Endothelial cell of umbilical vein (primary cell): ENCODE data around the gene PCED1B. TPM values are rescaled to one million over a fixed set of nuclear protein-coding genes. Genes with fewer than 3 reads are reported as not detected.

Experiments
- BruUV-seq: library from RNA; stranded (reverse); fragments of 400-500 nt; replicated peaks from 2 replicates; lab custom pipeline; 2021; lab: Mats Ljungman, UMichigan
- CTCF ChIA-PET: fragments of 300-600, 350-600 bp; sonication (Branson Sonifier 250); formaldehyde crosslinking; loops from one replicate; lab custom pipeline; 2021; ENCODE audit warnings: antibody characterized with exemption, inconsistent platforms; lab: Charles Lee
- POLR2A ChIA-PET: fragments of 300-600, 350-600 bp; sonication (Branson Sonifier 250); formaldehyde crosslinking; loops from one replicate; lab custom pipeline; 2021; ENCODE audit warnings: antibody characterized with exemption, inconsistent platforms; lab: Charles Lee
- DNase-seq: peaks from one replicate; pipeline ENCODE4 v3.0.0-alpha.2; 2011; ENCODE audit warnings: low read depth, low spot score
- FAIRE-seq: peaks from 2 replicates; lab custom pipeline; 2011; peaks lifted over from hg19 to GRCh38; lab: Jason Lieb, UNC
- H2AFZ ChIP-seq: 2 replicates; pipeline ENCODE4 v1.6.0; 2012; ENCODE audit warnings: low read depth, low read length, control low read depth, inconsistent platforms
- H3K27ac ChIP-seq: 2 replicates; pipeline ENCODE4 v1.5.1; 2011; ENCODE audit warnings: low read depth, mild to moderate bottlenecking, control low read depth, low read length, moderate library complexity; ENCODE audit not compliant: insufficient read depth
- H3K27me3 ChIP-seq, 2 experiments: 2 replicates each; pipeline versions ENCODE4 v1.6.0 to v1.6.1; 2011; ENCODE audit warnings: low read length in 2 of 2, mixed read lengths in 1 of 2; ENCODE audit not compliant: control insufficient read depth in 2 of 2, insufficient read depth in 2 of 2
- H3K36me3 ChIP-seq, 2 experiments: 2 replicates in 1 of 2; 3 replicates in 1 of 2; pipeline ENCODE4 v1.5.1; 2011; ENCODE audit warnings: low read length in 2 of 2, mild to moderate bottlenecking in 1 of 2, moderate library complexity in 1 of 2; ENCODE audit not compliant: control insufficient read depth in 2 of 2, insufficient read depth in 2 of 2; ENCODE audit errors: extremely low read depth in 1 of 2
- H3K4me1 ChIP-seq: 3 replicates; pipeline ENCODE4 v1.5.1; 2011; ENCODE audit warnings: mild to moderate bottlenecking, low read length; ENCODE audit not compliant: control insufficient read depth, insufficient read depth; ENCODE audit errors: extremely low read depth
- H3K4me2 ChIP-seq: 2 replicates; pipeline ENCODE4 v1.6.1; 2011; ENCODE audit warnings: low read length, control low read depth, mixed read lengths; ENCODE audit not compliant: insufficient read depth
- H3K4me3 ChIP-seq, 3 experiments: fragments of 200-600 bp in 1 of 3; sonication (generic), shearing (Covaris generic) in 1 of 3; replicated peaks in 1 of 3; 2 replicates each; pipeline ENCODE4 v1.5.1; 2011 to 2016; ENCODE audit warnings: control low read depth in 3 of 3, low read length in 3 of 3, mild to moderate bottlenecking in 2 of 3, inconsistent platforms in 1 of 3, low read depth in 1 of 3, moderate library complexity in 1 of 3; ENCODE audit not compliant: insufficient read depth in 1 of 3
- H3K79me2 ChIP-seq: 2 replicates; pipeline ENCODE4 v1.6.0; 2012; ENCODE audit warnings: low read length, inconsistent platforms; ENCODE audit not compliant: control insufficient read depth, insufficient read depth
- H3K9ac ChIP-seq: replicated peaks from 2 replicates; pipeline ENCODE3; 2011; ENCODE audit warnings: low read length, control low read depth; ENCODE audit not compliant: insufficient read depth; ENCODE audit errors: extremely low read depth
- H3K9me1 ChIP-seq: replicated peaks from 3 replicates; pipeline ENCODE4 v1.6.0; 2011; ENCODE audit warnings: mild to moderate bottlenecking, low read length; ENCODE audit not compliant: control insufficient read depth, insufficient read depth; ENCODE audit errors: extremely low read depth
- H3K9me3 ChIP-seq: replicated peaks from 2 replicates; pipeline ENCODE4 v1.5.1; 2012; ENCODE audit warnings: low read length, inconsistent platforms; ENCODE audit not compliant: control insufficient read depth, insufficient read depth
- H4K20me1 ChIP-seq: replicated peaks from 2 replicates; pipeline ENCODE3; 2011; ENCODE audit warnings: mild to moderate bottlenecking, low read length; ENCODE audit not compliant: control insufficient read depth, insufficient read depth; ENCODE audit errors: extremely low read depth
- EZH2 ChIP-seq: IDR thresholded peaks from 2 replicates; pipeline ENCODE4 v1.6.1; 2012; ENCODE audit warnings: borderline replicate concordance, low read depth, mild to moderate bottlenecking, moderate library complexity, low read length, inconsistent platforms; ENCODE audit not compliant: severe bottlenecking
- FOS ChIP-seq: IDR thresholded peaks from 2 replicates; pipeline ENCODE4 v1.6.1; 2011; ENCODE audit warnings: mild to moderate bottlenecking, low read length, moderate library complexity, borderline replicate concordance; ENCODE audit not compliant: insufficient read depth
- GATA2 ChIP-seq: IDR thresholded peaks from 2 replicates; pipeline ENCODE4 v1.7.0; 2011; ENCODE audit warnings: low read depth, mild to moderate bottlenecking, moderate library complexity, mixed read lengths, low read length; ENCODE audit not compliant: insufficient read length, insufficient read depth
- JUN ChIP-seq: IDR thresholded peaks from 2 replicates; pipeline ENCODE4 v1.6.1; 2011; ENCODE audit warnings: borderline replicate concordance, low read depth; ENCODE audit not compliant: insufficient read length, insufficient read depth
- MAX ChIP-seq: IDR thresholded peaks from 2 replicates; pipeline ENCODE4 v1.6.1; 2011; ENCODE audit not compliant: insufficient read depth, insufficient read length
- MYC ChIP-seq: IDR thresholded peaks from one replicate; pipeline ENCODE4 v1.6.1; 2011; ENCODE audit warnings: mild to moderate bottlenecking, low read depth, low read length
- POLR2A ChIP-seq: IDR thresholded peaks from 2 replicates; pipeline ENCODE4 v1.6.1; 2012; ENCODE audit warnings: low read depth, mild to moderate bottlenecking, control low read depth, low read length
- POLR2AphosphoS5 ChIP-seq: IDR thresholded peaks from 2 replicates; pipeline ENCODE4 v1.6.1; 2012; ENCODE audit warnings: low read depth, mild to moderate bottlenecking, control low read depth, low read length, moderate library complexity; ENCODE audit not compliant: insufficient read depth
- dilution Hi-C: fragments of 300-500 bp; cut with MboI; formaldehyde crosslinking; loops from one replicate; pipeline ENCODE4 v1.15.0; 2019; ENCODE audit warnings: low sequenced_read_pairs; ENCODE audit not compliant: extremely low pct_ligation_motif_present
- intact Hi-C: fragments of 100-400 bp; cut with micrococcal nuclease; formaldehyde crosslinking; loops from one replicate; pipeline ENCODE4 v1.10.0; 2022
- polyA plus RNA-seq, 4 experiments: library from polyadenylated mRNA; depleted of rRNA in 3 of 4; stranded (reverse) in 3 of 4; unstranded in 1 of 4; fragments of >200 nt; gene quantifications; 2 replicates each; pipeline versions ENCODE4 v1.2.1 to v1.2.3, GENCODE V29; 2011 to 2012; ENCODE audit warnings: missing spikeins in 1 of 4
- total RNA-seq: library from RNA; stranded (reverse); gene quantifications from 2 replicates; pipeline ENCODE4 v1.2.3, GENCODE V29; 2021
- TF ChIP-seq, protein P1 (sequence below), 2 donors: IDR thresholded peaks; 1 replicate in 1 of 2; 2 replicates in 1 of 2; pipeline ENCODE4 v1.5.1; 2011; ENCODE audit warnings: low read length in 2 of 2, mild to moderate bottlenecking in 2 of 2, moderate library complexity in 2 of 2, control low read depth in 1 of 2, inconsistent platforms in 1 of 2, low read depth in 1 of 2; ENCODE audit not compliant: insufficient read depth in 1 of 2; ENCODE audit errors: extremely low read depth in 1 of 2

The PCED1B gene
- total and polyA plus RNA-seq, 2 donors (not counting 3 experiments of a cell fraction or from before 2014, with no cell fraction given) = 1.7 to 2.6 TPM

- no peak overlapping the region for H2AFZ ChIP-seq
- intact Hi-C loops = no loop called here
- H3K79me2 ChIP-seq = no peaks in the 10 kb centered on the region
- no peaks in the 10 kb centered on the region for H3K4me1 ChIP-seq
- ChIA-PET POLR2A (no interaction called here), CTCF (interaction anchor here (0.7 to 1.7 kb wide), 4 partner anchors 8 to 231 kb away, joined by 3 to 5 read pairs (median 3); no protein-coding TSS in a partner anchor)
- H3K27me3 ChIP-seq = no peaks in the 10 kb centered on the region
- no peaks in the 10 kb centered on the region for H3K36me3 ChIP-seq
- H3K9me1 ChIP-seq = no peaks in the 10 kb centered on the region
- DNase-seq = no peak
- BruUV-seq = no TSS peak
- no peak overlapping the region for H3K4me2 ChIP-seq
- dilution Hi-C loops = no loop called here
- TF ChIP-seq, protein P1, sequence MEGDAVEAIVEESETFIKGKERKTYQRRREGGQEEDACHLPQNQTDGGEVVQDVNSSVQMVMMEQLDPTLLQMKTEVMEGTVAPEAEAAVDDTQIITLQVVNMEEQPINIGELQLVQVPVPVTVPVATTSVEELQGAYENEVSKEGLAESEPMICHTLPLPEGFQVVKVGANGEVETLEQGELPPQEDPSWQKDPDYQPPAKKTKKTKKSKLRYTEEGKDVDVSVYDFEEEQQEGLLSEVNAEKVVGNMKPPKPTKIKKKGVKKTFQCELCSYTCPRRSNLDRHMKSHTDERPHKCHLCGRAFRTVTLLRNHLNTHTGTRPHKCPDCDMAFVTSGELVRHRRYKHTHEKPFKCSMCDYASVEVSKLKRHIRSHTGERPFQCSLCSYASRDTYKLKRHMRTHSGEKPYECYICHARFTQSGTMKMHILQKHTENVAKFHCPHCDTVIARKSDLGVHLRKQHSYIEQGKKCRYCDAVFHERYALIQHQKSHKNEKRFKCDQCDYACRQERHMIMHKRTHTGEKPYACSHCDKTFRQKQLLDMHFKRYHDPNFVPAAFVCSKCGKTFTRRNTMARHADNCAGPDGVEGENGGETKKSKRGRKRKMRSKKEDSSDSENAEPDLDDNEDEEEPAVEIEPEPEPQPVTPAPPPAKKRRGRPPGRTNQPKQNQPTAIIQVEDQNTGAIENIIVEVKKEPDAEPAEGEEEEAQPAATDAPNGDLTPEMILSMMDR (IDR thresholded peaks at IDR 0.05; ENCODE audit: extremely low read depth in 1 of 2, insufficient read depth in 1 of 2, low read depth in 1 of 2, low read length in 2 of 2) = no peak
- TF ChIP-seq MYC (no peak), EZH2 (no peak), MAX (no peak), FOS (no peak), POLR2AphosphoS5 (no peak), GATA2 (no peak), JUN (no peak), POLR2A (no peak)
- H4K20me1 ChIP-seq = no peaks in the 10 kb centered on the region
- FAIRE-seq = no peak
- H3K4me3 ChIP-seq = no peak overlapping the region
- no peaks in the 10 kb centered on the region for H3K9me3 ChIP-seq
- no peak overlapping the region for H3K27ac ChIP-seq
- H3K9ac ChIP-seq = no peak overlapping the region
Measured at GRCh38 chr12:47165934-47166333, 86.5 kb downstream of the PCED1B start.
